ENCODE results near the gene AGER.

The AGER gene

GRCh38 chr6:32149932-32150870, 33.9 kb downstream of the AGER start:
- Histone ChIP-seq H3K9me3 (ENCODE audit: insufficient read depth, low read depth, low read length) (no peaks in the 10 kb centered on the region), H3K27me3 (ENCODE audit: insufficient read depth, low read length, poor library complexity, severe bottlenecking) (no peaks in the 10 kb centered on the region), H3K9me2 (replicated peaks; ENCODE audit: low read depth, low read length) (no peaks in the 10 kb centered on the region), H3K79me2 (ENCODE audit: insufficient read depth, low read length) (peaks cover 6% of the 10 kb centered on the region), H3K4me1 (ENCODE audit: insufficient read depth, low read length, poor library complexity, severe bottlenecking) (peaks cover 13% of the 10 kb centered on the region), H3K36me3 (ENCODE audit: insufficient read depth, low read length) (no peaks in the 10 kb centered on the region), H4K20me1 (ENCODE audit: insufficient read depth, low read length, poor library complexity, severe bottlenecking) (no peaks in the 10 kb centered on the region), H3K9ac (ENCODE audit: low read depth, low read length, poor library complexity, severe bottlenecking) (no peak overlapping the region), H3F3A (ENCODE audit: low read depth) (no peaks in the 10 kb centered on the region), H3K4me3 (ENCODE audit: low read length, poor library complexity, severe bottlenecking) (no peak overlapping the region), H3K4me2 (ENCODE audit: low read depth, low read length, poor library complexity, severe bottlenecking) (no peak overlapping the region), H2AFZ (ENCODE audit: low read length) (no peak overlapping the region)
- TF ChIP-seq CTCF (conservative IDR thresholded peaks at IDR 0.05; ENCODE audit: low read length) (no peak), EZH2phosphoT487 (IDR thresholded peaks at IDR 0.05; ENCODE audit: borderline replicate concordance) (no peak)

- no peaks in the 10 kb centered on the region for H3K36me3 ChIP-seq (ENCODE audit: insufficient read depth, low read length)
- H2AFZ ChIP-seq (ENCODE audit: low read length) = no peak overlapping the region
- TF ChIP-seq EZH2phosphoT487 (IDR thresholded peaks at IDR 0.05; ENCODE audit: borderline replicate concordance) (no peak), CTCF (conservative IDR thresholded peaks at IDR 0.05; ENCODE audit: low read length) (no peak)
- H3F3A ChIP-seq (ENCODE audit: low read depth) = no peaks in the 10 kb centered on the region
- no peak overlapping the region for H3K4me3 ChIP-seq (ENCODE audit: low read length, poor library complexity, severe bottlenecking)
- H3K9me3 ChIP-seq (ENCODE audit: insufficient read depth, low read depth, low read length) = no peaks in the 10 kb centered on the region
- no peaks in the 10 kb centered on the region for H3K27me3 ChIP-seq (ENCODE audit: insufficient read depth, low read length, poor library complexity, severe bottlenecking)
- peaks cover 8% of the 10 kb centered on the region for H3K4me1 ChIP-seq (ENCODE audit: insufficient read depth, low read length, poor library complexity, severe bottlenecking)
- H4K20me1 ChIP-seq (ENCODE audit: insufficient read depth, low read length, poor library complexity, severe bottlenecking) = no peaks in the 10 kb centered on the region
- H3K9me2 ChIP-seq (replicated peaks; ENCODE audit: low read depth, low read length) = no peaks in the 10 kb centered on the region
- H3K9ac ChIP-seq (ENCODE audit: low read depth, low read length, poor library complexity, severe bottlenecking) = no peak overlapping the region
- no peaks in the 10 kb centered on the region for H3K79me2 ChIP-seq (ENCODE audit: insufficient read depth, low read length)
- no peak overlapping the region for H3K4me2 ChIP-seq (ENCODE audit: low read depth, low read length, poor library complexity, severe bottlenecking)
Observed at GRCh38 chr6:32149092-32149755, 34.8 kb downstream of the AGER start.

DNA sequence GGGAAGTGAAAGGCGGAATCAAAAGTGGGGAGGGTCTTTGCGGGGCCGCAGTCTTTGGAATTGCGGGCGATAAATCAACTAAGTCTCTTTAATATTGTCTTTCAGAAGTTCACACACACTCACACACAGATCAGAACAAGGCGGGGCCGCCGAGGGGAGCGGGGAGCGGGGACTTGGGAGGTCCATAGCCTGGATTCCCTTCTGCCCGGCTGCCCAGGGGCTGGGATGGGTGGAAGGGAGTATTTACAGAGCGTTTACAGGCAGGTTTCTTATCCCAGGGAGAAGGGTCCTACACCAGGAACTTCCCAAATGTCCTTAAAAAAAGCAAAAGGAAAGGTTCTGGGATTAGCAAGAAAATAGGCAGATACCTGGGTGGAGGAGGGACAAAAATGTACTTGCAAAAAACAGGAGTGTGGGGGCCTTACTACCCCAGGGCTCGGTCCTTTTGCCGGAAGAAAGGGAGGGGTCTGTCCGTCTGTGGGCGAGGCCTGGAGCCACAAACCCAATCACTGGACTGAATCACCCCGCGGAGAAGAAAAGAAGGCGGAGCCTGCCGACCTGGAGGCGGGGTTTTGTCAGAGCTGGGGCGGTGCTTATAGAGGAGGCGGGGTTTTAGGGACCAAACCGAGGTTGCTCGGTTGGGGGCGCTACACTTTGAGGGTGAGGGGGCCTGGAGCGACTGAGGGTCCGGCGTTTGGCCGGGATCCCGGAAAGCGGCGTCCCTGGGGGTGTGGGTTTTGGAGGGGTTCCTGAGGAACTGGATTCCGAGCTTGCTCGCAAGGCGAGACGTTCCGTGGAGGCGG, 35.6 kb downstream of the AGER start:
- no peaks in the 10 kb centered on the region for H3K79me2 ChIP-seq (ENCODE audit: insufficient read depth, low read length)
- H4K20me1 ChIP-seq (ENCODE audit: insufficient read depth, low read length, poor library complexity, severe bottlenecking) = no peaks in the 10 kb centered on the region
- no peaks in the 10 kb centered on the region for H3K9me2 ChIP-seq (replicated peaks; ENCODE audit: low read depth, low read length)
- no peak overlapping the region for H2AFZ ChIP-seq (ENCODE audit: low read length)
- no peaks in the 10 kb centered on the region for H3F3A ChIP-seq (ENCODE audit: low read depth)
- peaks cover 6% of the 10 kb centered on the region for H3K4me1 ChIP-seq (ENCODE audit: insufficient read depth, low read length, poor library complexity, severe bottlenecking)
- no peak overlapping the region for H3K9ac ChIP-seq (ENCODE audit: low read depth, low read length, poor library complexity, severe bottlenecking)
- H3K4me3 ChIP-seq (ENCODE audit: low read length, poor library complexity, severe bottlenecking) = no peak overlapping the region
- TF ChIP-seq CTCF (conservative IDR thresholded peaks at IDR 0.05; ENCODE audit: low read length) (no peak), EZH2phosphoT487 (IDR thresholded peaks at IDR 0.05; ENCODE audit: borderline replicate concordance) (no peak)
- no peaks in the 10 kb centered on the region for H3K9me3 ChIP-seq (ENCODE audit: insufficient read depth, low read depth, low read length)
- H3K36me3 ChIP-seq (ENCODE audit: insufficient read depth, low read length) = no peaks in the 10 kb centered on the region
- no peaks in the 10 kb centered on the region for H3K27me3 ChIP-seq (ENCODE audit: insufficient read depth, low read length, poor library complexity, severe bottlenecking)
- H3K4me2 ChIP-seq (ENCODE audit: low read depth, low read length, poor library complexity, severe bottlenecking) = no peak overlapping the region

Measured in Loucy (cell line).